Peyer's patch (tissue), 4 donors: ENCODE measurements around the gene PML.

Source experiments
- POLR2A ChIP-seq, 2 donors: fragments of 450-650 bp; IDR thresholded peaks; one replicate each; pipeline ENCODE4 v1.5.1; 2017; ENCODE audit warnings: antibody characterized with exemption in 2 of 2, mild to moderate bottlenecking in 2 of 2, moderate library complexity in 2 of 2
- TF ChIP-seq, protein P1 (sequence below), 6 experiments: fragments of 450-650 bp in 4 of 6; fragments of 200-600 bp in 2 of 6; sonication (generic) in 1 of 6; IDR thresholded peaks; one replicate each; pipeline ENCODE4 v1.5.1; 2017 to 2019; ENCODE audit warnings: antibody characterized with exemption in 6 of 6, mild to moderate bottlenecking in 3 of 6, moderate library complexity in 1 of 6

DNA sequence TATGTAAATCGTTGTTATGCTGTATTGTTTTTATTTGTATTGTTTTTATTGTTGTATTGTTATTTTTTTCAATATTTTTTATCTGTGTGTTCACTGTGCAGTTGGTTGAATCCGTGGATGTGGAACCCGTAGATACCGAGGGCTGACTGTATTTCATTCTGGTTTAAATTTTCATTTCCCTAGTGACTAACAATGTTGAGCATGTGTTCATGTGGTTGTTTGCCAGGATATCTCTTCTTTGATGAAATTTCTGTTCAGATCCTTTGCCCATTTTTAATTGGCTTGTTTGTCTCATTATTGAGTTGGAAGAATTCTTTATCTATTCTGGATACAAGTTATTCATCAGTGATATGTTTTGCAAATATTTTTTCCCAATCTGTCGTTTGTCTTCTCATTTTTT, 32.1 kb upstream of the PML start:
- TF ChIP-seq, protein P1, sequence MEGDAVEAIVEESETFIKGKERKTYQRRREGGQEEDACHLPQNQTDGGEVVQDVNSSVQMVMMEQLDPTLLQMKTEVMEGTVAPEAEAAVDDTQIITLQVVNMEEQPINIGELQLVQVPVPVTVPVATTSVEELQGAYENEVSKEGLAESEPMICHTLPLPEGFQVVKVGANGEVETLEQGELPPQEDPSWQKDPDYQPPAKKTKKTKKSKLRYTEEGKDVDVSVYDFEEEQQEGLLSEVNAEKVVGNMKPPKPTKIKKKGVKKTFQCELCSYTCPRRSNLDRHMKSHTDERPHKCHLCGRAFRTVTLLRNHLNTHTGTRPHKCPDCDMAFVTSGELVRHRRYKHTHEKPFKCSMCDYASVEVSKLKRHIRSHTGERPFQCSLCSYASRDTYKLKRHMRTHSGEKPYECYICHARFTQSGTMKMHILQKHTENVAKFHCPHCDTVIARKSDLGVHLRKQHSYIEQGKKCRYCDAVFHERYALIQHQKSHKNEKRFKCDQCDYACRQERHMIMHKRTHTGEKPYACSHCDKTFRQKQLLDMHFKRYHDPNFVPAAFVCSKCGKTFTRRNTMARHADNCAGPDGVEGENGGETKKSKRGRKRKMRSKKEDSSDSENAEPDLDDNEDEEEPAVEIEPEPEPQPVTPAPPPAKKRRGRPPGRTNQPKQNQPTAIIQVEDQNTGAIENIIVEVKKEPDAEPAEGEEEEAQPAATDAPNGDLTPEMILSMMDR (IDR thresholded peaks at IDR 0.05), result no peak
- no peak for TF ChIP-seq POLR2A (IDR thresholded peaks at IDR 0.05)
